Osteoblast (primary cell): ENCODE results near the gene KRT24. TPM values are rescaled to one million over a fixed set of nuclear protein-coding genes. Genes with fewer than 3 reads are reported as not detected.

ENCODE experiments used
- DNase-seq: peaks from one replicate; pipeline ENCODE4 v3.0.0; 2011; ENCODE audit warnings: low spot score, mixed read lengths; ENCODE audit not compliant: insufficient read length; ENCODE audit errors: missing footprints
- H2AFZ ChIP-seq: 2 replicates; pipeline ENCODE4 v1.6.0; 2011; ENCODE audit warnings: mild to moderate bottlenecking, low read length
- H3K27ac ChIP-seq: 2 replicates; pipeline ENCODE4 v1.5.1; 2011; ENCODE audit warnings: mild to moderate bottlenecking, low read depth, low read length, moderate library complexity
- H3K27me3 ChIP-seq: 2 replicates; pipeline ENCODE4 v1.6.0; 2012; ENCODE audit warnings: mild to moderate bottlenecking, control low read depth, inconsistent platforms, low read length, moderate library complexity; ENCODE audit not compliant: insufficient read depth
- H3K36me3 ChIP-seq: 2 replicates; pipeline ENCODE4 v1.5.1; 2011; ENCODE audit warnings: mild to moderate bottlenecking, low read length, control low read depth, moderate library complexity; ENCODE audit not compliant: insufficient read depth
- H3K4me1 ChIP-seq: 2 replicates; pipeline ENCODE4 v1.5.1; 2011; ENCODE audit warnings: mild to moderate bottlenecking, low read length, control low read depth, moderate library complexity; ENCODE audit not compliant: insufficient read depth
- H3K4me2 ChIP-seq: 2 replicates; pipeline ENCODE4 v1.6.0; 2011; ENCODE audit warnings: mild to moderate bottlenecking, low read length; ENCODE audit not compliant: insufficient read depth
- H3K4me3 ChIP-seq: fragments of 200-600 bp; sonication (generic); 3 replicates; pipeline ENCODE4 v1.5.1; 2012; ENCODE audit warnings: mild to moderate bottlenecking, low read length, inconsistent platforms; ENCODE audit not compliant: insufficient read depth
- H3K79me2 ChIP-seq: 2 replicates; pipeline ENCODE4 v1.6.0; 2012; ENCODE audit warnings: mild to moderate bottlenecking, low read length, control low read depth, inconsistent platforms; ENCODE audit not compliant: insufficient read depth
- H3K9me3 ChIP-seq: 2 replicates; pipeline ENCODE4 v1.5.1; 2011; ENCODE audit warnings: low read depth, low read length, control low read depth
- H4K20me1 ChIP-seq: 2 replicates; pipeline ENCODE4 v1.6.0; 2012; ENCODE audit warnings: mild to moderate bottlenecking, low read length, control low read depth; ENCODE audit not compliant: insufficient read depth
- CTCF ChIP-seq: IDR thresholded peaks from 2 replicates; pipeline ENCODE4 v1.5.1; 2011; ENCODE audit warnings: mild to moderate bottlenecking, low read depth, low read length, moderate library complexity; ENCODE audit errors: extremely low read depth
- total RNA-seq: library from RNA; depleted of rRNA; stranded (reverse); fragments of >200 nt; gene quantifications from 2 replicates; pipeline ENCODE4 v1.2.3, GENCODE V29; 2012

The KRT24 gene
- total RNA-seq, 1 donor, result not detected

GRCh38 chr17:40697297-40697696 is 6.3 kb downstream of the KRT24 start:
- no peak overlapping the region for H3K4me2 ChIP-seq
- no peak overlapping the region for H2AFZ ChIP-seq
- H3K27ac ChIP-seq, result no peak overlapping the region
- no peaks in the 10 kb centered on the region for H4K20me1 ChIP-seq
- DNase-seq, result no peak
- H3K36me3 ChIP-seq, result no peaks in the 10 kb centered on the region
- H3K27me3 ChIP-seq, result peaks cover 66% of the 10 kb centered on the region
- TF ChIP-seq CTCF, result no peak
- H3K4me3 ChIP-seq, result no peak overlapping the region
- H3K9me3 ChIP-seq, result no peaks in the 10 kb centered on the region
- no peaks in the 10 kb centered on the region for H3K79me2 ChIP-seq
- no peaks in the 10 kb centered on the region for H3K4me1 ChIP-seq

- TF ChIP-seq CTCF, result no peak
- Histone ChIP-seq H3K36me3 (no peaks in the 10 kb centered on the region), H3K27ac (no peak overlapping the region), H3K9me3 (no peaks in the 10 kb centered on the region), H3K4me3 (no peak overlapping the region), H4K20me1 (no peaks in the 10 kb centered on the region), H3K4me1 (no peaks in the 10 kb centered on the region), H3K79me2 (no peaks in the 10 kb centered on the region), H3K27me3 (peaks cover 72% of the 10 kb centered on the region), H2AFZ (no peak overlapping the region), H3K4me2 (no peak overlapping the region)
- DNase-seq, result no peak
Measured at GRCh38 chr17:40696651-40697072, 6.9 kb downstream of the KRT24 start.

GRCh38 chr17:40695874-40696472 is 7.6 kb downstream of the KRT24 start:
- Histone ChIP-seq H4K20me1 (no peaks in the 10 kb centered on the region), H3K9me3 (no peaks in the 10 kb centered on the region), H3K27me3 (peaks cover 69% of the 10 kb centered on the region), H3K79me2 (no peaks in the 10 kb centered on the region), H3K4me1 (no peaks in the 10 kb centered on the region), H3K4me3 (no peak overlapping the region), H3K36me3 (no peaks in the 10 kb centered on the region), H3K4me2 (no peak overlapping the region), H2AFZ (no peak overlapping the region), H3K27ac (no peak overlapping the region)
- no peak for TF ChIP-seq CTCF
- DNase-seq, result peak; percentile 41

- peaks cover 60% of the 10 kb centered on the region for H3K27me3 ChIP-seq
- no peak overlapping the region for H3K27ac ChIP-seq
- no peaks in the 10 kb centered on the region for H3K79me2 ChIP-seq
- H3K4me1 ChIP-seq, result no peaks in the 10 kb centered on the region
- H3K4me3 ChIP-seq, result no peak overlapping the region
- H3K9me3 ChIP-seq, result no peaks in the 10 kb centered on the region
- no peak for TF ChIP-seq CTCF
- H2AFZ ChIP-seq, result no peak overlapping the region
- no peaks in the 10 kb centered on the region for H4K20me1 ChIP-seq
- DNase-seq, result peak; percentile 22
- H3K4me2 ChIP-seq, result no peak overlapping the region
- H3K36me3 ChIP-seq, result no peaks in the 10 kb centered on the region
Measured at GRCh38 chr17:40694584-40694983, 9.0 kb downstream of the KRT24 start.
